ENCODE results near the gene CAPN15.
"Not testable (repeated sequence)": the region's sequence is repeated elsewhere in the genome, so short reads cannot be mapped to it uniquely, and the experiment has no call there.

The CAPN15 gene

DNA sequence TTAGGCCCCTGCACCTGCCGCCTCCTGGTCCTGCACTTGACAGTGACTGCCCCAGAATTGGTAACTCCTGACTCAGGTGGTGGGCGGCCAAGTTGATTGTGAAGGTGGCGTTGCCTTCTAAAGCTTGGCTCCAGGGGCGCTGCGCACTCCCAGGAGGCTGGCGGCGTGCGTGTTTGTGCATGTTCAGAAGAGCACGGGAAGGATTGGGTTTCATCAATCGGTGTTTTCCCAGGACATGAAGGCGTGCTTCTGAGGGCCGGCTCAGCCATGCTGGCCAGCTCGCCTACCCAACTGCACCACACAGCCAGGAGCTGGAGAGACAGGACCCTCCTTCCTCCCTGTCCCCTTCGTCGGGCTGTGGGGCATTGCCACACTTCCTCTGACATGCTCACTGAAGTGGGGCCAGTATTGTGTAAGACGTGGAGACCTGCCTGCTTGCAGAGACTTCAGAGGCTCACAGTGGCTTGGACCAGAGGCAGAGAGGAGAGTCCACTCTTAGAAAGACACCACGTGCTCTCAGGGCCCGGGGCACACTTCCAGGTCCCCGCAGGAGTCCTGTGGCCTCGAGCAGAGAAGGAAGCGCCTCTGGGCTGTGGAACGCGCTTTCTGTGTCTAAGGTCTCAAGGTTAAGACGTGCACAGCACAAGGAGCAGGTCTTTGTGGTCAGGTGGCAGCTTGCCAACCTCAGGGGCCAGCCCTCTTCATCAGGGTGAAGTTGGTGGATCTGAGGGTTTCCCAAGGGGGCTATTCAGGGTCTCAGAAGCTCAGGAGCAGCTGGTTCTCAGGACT is 65.2 kb downstream of the CAPN15 start:
- no peak for DNase-seq (ENCODE audit: low spot score)

DNA sequence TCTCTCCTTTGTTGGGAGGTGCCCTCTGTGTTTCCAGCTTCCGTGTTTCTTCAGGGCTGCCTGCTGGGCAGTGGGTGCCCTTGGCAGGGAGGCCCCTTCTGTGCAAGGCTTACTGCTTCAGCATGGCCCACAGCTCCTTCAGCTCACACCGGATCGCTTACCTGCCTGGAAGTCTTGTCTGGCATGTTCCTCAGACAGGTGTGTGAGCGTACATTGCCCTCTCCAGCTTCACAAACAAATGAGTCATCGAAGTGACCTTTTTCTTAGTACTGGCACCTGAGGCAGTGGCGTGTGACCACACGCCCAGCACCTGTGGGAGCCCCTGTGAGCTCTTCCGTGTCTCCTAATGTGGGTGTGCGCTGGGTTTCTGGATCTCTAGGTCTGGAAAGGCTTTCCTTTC is 65.9 kb downstream of the CAPN15 start:
- DNase-seq (ENCODE audit: low spot score): no peak

DNA sequence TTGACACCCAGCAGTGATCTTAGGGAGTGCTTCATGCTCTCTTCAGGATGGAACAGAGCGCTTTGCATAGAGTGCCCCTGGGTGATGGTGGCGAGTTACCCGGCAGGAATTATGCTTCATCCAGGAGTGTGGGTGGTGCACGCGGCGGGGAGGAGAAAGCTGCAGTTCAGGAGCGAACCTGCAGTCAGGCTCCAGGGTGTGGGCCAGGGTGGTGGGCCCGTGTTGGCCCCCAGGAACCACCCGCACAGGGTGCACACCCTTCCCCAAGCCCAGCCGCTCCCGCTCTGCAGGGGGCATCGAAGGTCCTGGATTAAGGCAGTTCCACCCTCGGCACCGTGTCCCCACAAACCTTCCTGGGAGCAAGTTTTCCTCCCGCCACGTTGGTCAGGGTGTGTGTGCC is 66.3 kb downstream of the CAPN15 start:
- DNase-seq (ENCODE audit: low spot score): no peak

DNA sequence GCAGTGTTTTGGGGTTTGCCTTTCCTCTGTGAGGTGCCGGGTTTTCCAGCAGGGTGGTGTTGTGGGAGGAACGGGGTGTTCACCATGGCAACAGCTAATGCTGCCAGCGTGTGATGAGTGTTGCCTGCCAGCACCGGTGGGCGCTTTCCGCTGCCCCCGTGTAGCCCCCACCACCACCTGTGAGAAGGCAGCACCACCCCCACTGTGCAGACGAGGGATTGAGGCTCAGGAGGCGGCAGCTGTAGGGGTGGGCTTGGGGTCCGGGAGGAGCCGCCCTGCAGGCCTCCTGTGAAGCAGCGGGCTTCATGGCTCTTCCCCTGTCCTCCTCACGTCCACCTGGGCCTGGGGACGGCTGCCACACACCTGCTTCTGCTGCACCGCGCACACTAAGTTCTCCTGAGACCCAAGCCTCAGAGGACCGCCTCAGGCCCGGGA is 67.6 kb downstream of the CAPN15 start:
- DNase-seq (ENCODE audit: low spot score): no peak

DNA sequence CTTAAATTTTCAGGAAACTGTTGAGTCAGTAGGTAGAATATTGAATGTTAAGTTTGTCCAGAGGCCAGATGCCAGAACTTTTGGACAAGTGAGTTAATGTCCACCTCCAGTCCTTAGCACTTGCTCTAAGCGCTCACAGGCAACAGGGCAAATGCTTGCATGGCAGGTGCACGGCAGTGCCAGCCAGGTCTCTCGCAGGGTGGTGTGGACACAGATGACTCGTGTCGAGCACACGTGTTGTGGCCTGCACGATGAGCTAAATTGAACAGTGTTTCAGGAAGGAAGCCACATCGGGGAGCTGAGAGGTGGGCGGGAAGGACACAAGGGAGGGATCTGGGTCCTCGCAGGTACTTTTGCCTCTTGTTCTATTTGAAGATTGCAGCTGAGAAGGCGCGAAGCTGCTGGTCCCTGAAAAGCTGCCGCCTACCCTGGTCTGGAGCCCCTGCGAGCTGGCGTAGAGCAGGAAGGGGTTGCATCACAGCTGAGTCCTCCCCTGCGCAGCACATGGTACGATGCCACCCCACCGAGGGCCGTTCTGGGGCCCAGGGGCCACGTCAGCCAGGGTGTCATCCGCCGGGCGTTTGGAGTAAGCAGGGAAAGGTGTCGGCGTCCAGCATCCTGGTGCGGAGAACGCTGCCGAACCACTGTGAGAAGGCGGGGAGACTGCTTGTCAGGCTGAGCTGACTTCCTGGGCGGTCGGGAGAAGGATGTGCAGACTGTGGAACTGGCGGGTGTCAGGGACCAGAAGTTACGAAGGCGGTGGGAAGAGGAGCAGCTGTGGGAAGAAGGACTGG is 68.6 kb downstream of the CAPN15 start:
- DNase-seq (ENCODE audit: low spot score): no peak

DNA sequence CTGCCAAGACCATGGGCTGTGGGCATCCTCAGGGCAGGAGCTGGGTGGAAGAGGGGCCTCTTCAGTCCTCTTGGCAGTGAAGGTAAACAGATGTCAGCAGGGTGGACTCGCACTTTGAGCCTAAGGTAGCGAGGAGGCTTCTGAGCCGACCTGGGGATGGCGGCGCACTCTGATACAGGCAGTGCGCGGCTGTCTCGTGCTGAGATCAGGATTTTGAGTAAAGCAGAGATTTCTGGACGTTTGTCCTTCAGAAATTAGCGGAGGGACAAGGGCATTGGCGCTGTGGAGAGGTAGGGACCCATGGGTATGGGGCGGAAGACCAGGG is 69.2 kb downstream of the CAPN15 start:
- no peak for DNase-seq (ENCODE audit: low spot score)

DNA sequence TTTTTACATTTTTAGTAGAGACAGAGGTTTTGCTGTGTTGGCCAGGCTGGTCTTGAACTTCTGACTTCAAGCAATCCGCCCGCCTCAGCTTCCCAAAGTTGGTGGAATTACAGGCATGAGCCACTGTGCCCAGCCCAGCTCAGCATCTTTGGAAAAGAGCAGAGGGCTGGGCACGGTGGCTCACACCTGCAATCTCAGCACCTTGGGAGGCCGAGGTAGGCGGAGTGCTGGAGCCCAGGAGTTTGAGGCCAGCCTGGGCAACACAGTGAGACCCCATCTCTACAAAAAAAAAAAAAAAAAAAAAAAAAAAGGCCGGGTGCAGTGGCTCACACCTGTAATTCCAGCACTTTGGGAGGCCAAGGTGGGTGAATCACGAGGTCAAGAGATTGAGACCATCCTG is 70.1 kb downstream of the CAPN15 start:
- not testable (repeated sequence) for DNase-seq (ENCODE audit: low spot score)

DNA sequence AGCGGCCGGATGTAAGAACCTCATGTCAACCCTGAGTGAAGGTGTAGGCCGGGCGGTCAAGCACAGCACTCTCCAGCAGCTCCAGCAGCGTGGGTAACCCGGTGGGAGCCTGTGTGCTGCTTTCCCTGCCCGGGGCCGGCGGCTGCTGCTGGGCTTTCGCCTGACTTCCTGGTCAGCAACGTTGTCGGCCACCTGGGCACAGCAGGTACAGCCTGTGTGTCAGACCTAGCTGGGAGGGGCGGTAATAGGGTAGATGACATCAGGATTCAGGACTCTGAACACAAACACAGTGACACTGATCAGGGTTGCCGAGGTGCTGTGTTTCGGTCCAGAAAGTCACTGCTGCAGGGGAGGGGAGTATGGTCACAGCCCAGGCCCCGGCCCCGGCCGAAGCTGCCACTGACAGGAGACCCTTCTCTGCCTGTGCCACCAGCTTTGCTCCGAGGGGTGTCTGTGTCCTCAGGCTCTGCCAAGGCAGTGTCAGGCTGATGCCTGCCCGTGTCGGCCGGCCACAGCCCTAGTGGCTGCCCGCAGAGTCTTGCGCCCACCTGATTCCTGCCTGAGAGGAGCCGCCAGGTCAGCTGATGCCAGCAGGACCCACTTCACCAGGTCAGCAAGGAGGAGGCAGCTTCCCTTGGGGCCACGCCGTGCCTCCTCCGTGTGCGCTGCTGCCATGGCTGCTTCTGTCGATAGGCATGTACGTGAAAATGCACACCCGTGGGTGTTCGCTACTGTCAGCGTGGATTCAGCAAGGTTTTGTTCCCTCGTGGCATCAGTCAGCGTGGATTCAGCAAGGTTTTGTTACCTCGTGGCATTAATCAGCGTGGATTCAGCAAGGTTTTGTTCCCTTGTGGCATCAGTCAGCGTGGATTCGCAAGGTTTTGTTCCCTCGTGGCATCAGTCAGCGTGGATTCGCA is 71.6 kb downstream of the CAPN15 start:
- no peak for DNase-seq (ENCODE audit: low spot score)

DNA sequence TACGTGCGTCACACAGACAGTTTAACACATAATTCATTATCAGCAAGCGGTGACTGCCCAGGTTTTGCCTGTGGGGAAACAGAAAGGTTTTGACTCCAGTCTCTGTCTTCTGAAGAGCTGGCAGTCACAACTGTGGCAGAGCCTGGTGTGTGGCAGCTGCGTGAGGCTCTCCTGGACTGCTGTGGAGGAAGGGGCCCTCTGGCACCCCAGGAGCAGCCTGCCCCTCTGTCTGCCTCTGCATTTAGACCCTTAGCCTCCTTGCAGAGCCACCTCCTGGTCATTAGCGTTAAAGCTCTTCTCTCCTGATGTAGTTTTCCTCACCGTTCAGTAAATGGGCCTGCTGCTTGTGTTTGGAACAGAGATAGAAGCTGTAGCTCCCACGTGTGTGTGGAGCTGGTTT is 73.3 kb downstream of the CAPN15 start:
- DNase-seq (ENCODE audit: low spot score): no peak

DNA sequence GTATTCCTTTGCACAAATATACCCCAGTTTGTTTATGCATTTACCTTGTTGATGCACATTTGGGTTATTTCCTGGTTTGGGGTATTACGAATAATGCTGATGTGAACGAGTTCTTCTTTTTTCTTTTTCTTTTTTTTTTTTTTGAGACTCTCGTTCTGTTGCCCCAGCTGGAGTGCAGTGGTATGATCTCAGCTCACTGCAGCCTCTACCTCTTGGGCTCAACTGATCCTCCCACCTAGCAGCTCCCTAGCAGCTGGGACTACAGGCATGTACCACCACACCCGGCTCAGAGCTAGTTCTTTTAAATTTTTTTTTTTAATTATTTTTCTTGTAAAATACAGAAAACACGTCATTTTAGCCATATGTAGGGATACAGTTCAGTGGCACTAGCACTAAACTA is 76.4 kb downstream of the CAPN15 start:
- DNase-seq (ENCODE audit: low spot score): no peak
